Parathyroid adenoma (tissue), 2 donors: Measurements from ENCODE around the gene TMEM165.

Source experiments
- H2AFZ ChIP-seq: fragments of 300-600 bp; sonication (generic); one replicate; pipeline ENCODE4 v1.7.0; 2017; ENCODE audit warnings: antibody characterized with exemption, mild to moderate bottlenecking
- H3K27ac ChIP-seq: fragments of 300-600 bp; sonication (generic); one replicate; pipeline ENCODE4 v1.7.0; 2017
- H3K27me3 ChIP-seq: fragments of 300-600 bp; sonication (generic); one replicate; pipeline ENCODE4 v1.7.0; 2017; ENCODE audit warnings: low read length; ENCODE audit not compliant: control insufficient read depth, insufficient read depth
- H3K36me3 ChIP-seq: fragments of 300-600 bp; sonication (generic); one replicate; pipeline ENCODE4 v1.7.0; 2017; ENCODE audit warnings: low read length; ENCODE audit not compliant: control insufficient read depth, insufficient read depth
- H3K4me1 ChIP-seq: fragments of 300-600 bp; sonication (generic); one replicate; pipeline ENCODE4 v1.7.0; 2017; ENCODE audit warnings: control low read depth
- H3K4me2 ChIP-seq: fragments of 300-600 bp; sonication (generic); one replicate; pipeline ENCODE4 v1.7.0; 2017; ENCODE audit warnings: low read length
- H3K4me3 ChIP-seq: fragments of 300-600 bp; sonication (generic); one replicate; pipeline ENCODE4 v1.7.0; 2017; ENCODE audit warnings: low read depth, low read length
- H3K79me2 ChIP-seq: fragments of 300-600 bp; sonication (generic); one replicate; pipeline ENCODE4 v1.7.0; 2017; ENCODE audit warnings: control low read depth
- H3K9ac ChIP-seq: fragments of 300-600 bp; sonication (generic); one replicate; pipeline ENCODE4 v1.7.0; 2017; ENCODE audit warnings: mild to moderate bottlenecking
- H3K9me3 ChIP-seq: fragments of 300-600 bp; sonication (generic); one replicate; pipeline ENCODE4 v1.7.0; 2017; ENCODE audit warnings: low read length; ENCODE audit not compliant: control insufficient read depth
- CTCF ChIP-seq: fragments of 300-600 bp; sonication (generic); IDR thresholded peaks from one replicate; pipeline ENCODE4 v1.7.0; 2017; ENCODE audit warnings: antibody characterized with exemption, mild to moderate bottlenecking
- donor health status: primary hyperparathyroidism.

The TMEM165 gene

GRCh38 chr4:55450566-55450965, 54.8 kb downstream of the TMEM165 start:
- H3K4me1 ChIP-seq = no peaks in the 10 kb centered on the region
- TF ChIP-seq CTCF = no peak
- no peaks in the 10 kb centered on the region for H3K27me3 ChIP-seq
- H3K4me3 ChIP-seq = no peak overlapping the region
- H2AFZ ChIP-seq = no peak overlapping the region
- no peaks in the 10 kb centered on the region for H3K9me3 ChIP-seq
- H3K36me3 ChIP-seq = no peaks in the 10 kb centered on the region
- H3K79me2 ChIP-seq = no peaks in the 10 kb centered on the region
- no peak overlapping the region for H3K9ac ChIP-seq
- H3K4me2 ChIP-seq = no peak overlapping the region
- no peak overlapping the region for H3K27ac ChIP-seq

GRCh38 chr4:55458164-55458563, 62.4 kb downstream of the TMEM165 start:
- Histone ChIP-seq H3K36me3 (no peaks in the 10 kb centered on the region), H3K4me3 (no peak overlapping the region), H3K4me2 (no peak overlapping the region), H2AFZ (no peak overlapping the region), H3K4me1 (no peaks in the 10 kb centered on the region), H3K9me3 (no peaks in the 10 kb centered on the region), H3K9ac (no peak overlapping the region), H3K27ac (no peak overlapping the region), H3K79me2 (no peaks in the 10 kb centered on the region), H3K27me3 (no peaks in the 10 kb centered on the region)
- no peak for TF ChIP-seq CTCF

- H3K4me2 ChIP-seq = no peak overlapping the region
- TF ChIP-seq CTCF = no peak
- no peaks in the 10 kb centered on the region for H3K9me3 ChIP-seq
- no peaks in the 10 kb centered on the region for H3K4me1 ChIP-seq
- H3K27me3 ChIP-seq = no peaks in the 10 kb centered on the region
- no peaks in the 10 kb centered on the region for H3K36me3 ChIP-seq
- H3K79me2 ChIP-seq = no peaks in the 10 kb centered on the region
- H3K9ac ChIP-seq = no peak overlapping the region
- H2AFZ ChIP-seq = no peak overlapping the region
- H3K4me3 ChIP-seq = no peak overlapping the region
- H3K27ac ChIP-seq = no peak overlapping the region
Observed at GRCh38 chr4:55458611-55459010, 62.9 kb downstream of the TMEM165 start.

- Histone ChIP-seq H2AFZ (no peak overlapping the region), H3K36me3 (no peaks in the 10 kb centered on the region), H3K9ac (no peak overlapping the region), H3K27me3 (no peaks in the 10 kb centered on the region), H3K79me2 (no peaks in the 10 kb centered on the region), H3K4me2 (no peak overlapping the region), H3K4me1 (no peaks in the 10 kb centered on the region), H3K9me3 (no peaks in the 10 kb centered on the region), H3K27ac (no peak overlapping the region), H3K4me3 (no peak overlapping the region)
- no peak for TF ChIP-seq CTCF
Observed at GRCh38 chr4:55466001-55466400, 70.2 kb downstream of the TMEM165 start.

GRCh38 chr4:55468724-55469123, 73.0 kb downstream of the TMEM165 start:
- Histone ChIP-seq H3K4me1 (no peaks in the 10 kb centered on the region), H3K9ac (no peak overlapping the region), H3K27me3 (no peaks in the 10 kb centered on the region), H3K79me2 (no peaks in the 10 kb centered on the region), H3K4me3 (no peak overlapping the region), H2AFZ (no peak overlapping the region), H3K9me3 (no peaks in the 10 kb centered on the region), H3K4me2 (no peak overlapping the region), H3K36me3 (no peaks in the 10 kb centered on the region), H3K27ac (no peak overlapping the region)
- TF ChIP-seq CTCF = no peak
